Ureter (tissue), 1 donor: ENCODE data around the gene HLCS. TPM values are rescaled to one million over a fixed set of nuclear protein-coding genes. Genes with fewer than 3 reads are reported as not detected.

ENCODE experiments used
- DNase-seq: peaks from one replicate; pipeline ENCODE4 v3.0.0-alpha.2; 2020; ENCODE audit warnings: low spot score
- total RNA-seq: library from RNA; stranded (reverse); gene quantifications from one replicate; pipeline ENCODE4 v1.2.4, GENCODE V29; 2023
- donor health status: DM: yes; HTN: yes; CAD: no.

Gene HLCS
- total RNA-seq, 1 donor from 2014 or later: 37.4 TPM

GRCh38 chr21:36915014-36915695, 51.3 kb downstream of the HLCS start:
- DNase-seq: no peak

GRCh38 chr21:36914244-36915013, 52.0 kb downstream of the HLCS start:
- no peak for DNase-seq

GRCh38 chr21:36913247-36914169, 53.0 kb downstream of the HLCS start:
- no peak for DNase-seq

- DNase-seq: no peak
Measured at GRCh38 chr21:36910581-36911307, 55.7 kb downstream of the HLCS start.

GRCh38 chr21:36909901-36910561, 56.4 kb downstream of the HLCS start:
- DNase-seq: no peak

- DNase-seq: no peak
Measured at GRCh38 chr21:36909423-36909822, 57.0 kb downstream of the HLCS start.

- no peak for DNase-seq
Measured at GRCh38 chr21:36908260-36908908, 58.1 kb downstream of the HLCS start.

- DNase-seq: no peak
Measured at GRCh38 chr21:36904093-36904666, 62.3 kb downstream of the HLCS start.

GRCh38 chr21:36902793-36903192, 63.7 kb downstream of the HLCS start:
- DNase-seq: no peak

- DNase-seq: no peak
Measured at GRCh38 chr21:36902331-36902730, 64.1 kb downstream of the HLCS start.

GRCh38 chr21:36901575-36901974, 64.9 kb downstream of the HLCS start:
- DNase-seq: no peak

GRCh38 chr21:36893581-36893980, 72.9 kb downstream of the HLCS start:
- no peak for DNase-seq

- no peak for DNase-seq
Measured at GRCh38 chr21:36892201-36892600, 74.3 kb downstream of the HLCS start.

GRCh38 chr21:36891692-36892091, 74.8 kb downstream of the HLCS start:
- no peak for DNase-seq

- DNase-seq: no peak
Measured at GRCh38 chr21:36891121-36891520, 75.3 kb downstream of the HLCS start.

- no peak for DNase-seq
Measured at GRCh38 chr21:36890086-36890485, 76.4 kb downstream of the HLCS start.

GRCh38 chr21:36889401-36889800, 77.1 kb downstream of the HLCS start:
- no peak for DNase-seq

- DNase-seq: no peak
Measured at GRCh38 chr21:36888466-36888865, 78.0 kb downstream of the HLCS start.

GRCh38 chr21:36887963-36888362, 78.5 kb downstream of the HLCS start:
- DNase-seq: no peak
